HL-60 (cell line): ENCODE measurements around the gene MRPL1.

Experiments
- GABPA ChIP-seq: IDR thresholded peaks from 2 replicates; pipeline ENCODE4 v1.6.1; 2012; ENCODE audit warnings: low read depth
- POLR2AphosphoS5 ChIP-seq: IDR thresholded peaks from 2 replicates; pipeline ENCODE4 v1.6.1; 2012; ENCODE audit warnings: low read depth
- SPI1 ChIP-seq: IDR thresholded peaks from 2 replicates; pipeline ENCODE4 v1.6.1; 2012; ENCODE audit warnings: low read depth, mild to moderate bottlenecking, borderline replicate concordance
- TF ChIP-seq, protein P1 (sequence below): IDR thresholded peaks from one replicate; pipeline ENCODE4 v1.5.1; 2011; ENCODE audit warnings: low read length, control low read depth, inconsistent platforms; ENCODE audit not compliant: insufficient read depth
- TF ChIP-seq, protein P2 (sequence below): IDR thresholded peaks from 2 replicates; pipeline ENCODE4 v1.6.1; 2012; ENCODE audit warnings: low read depth; ENCODE audit not compliant: insufficient replicate concordance

DNA sequence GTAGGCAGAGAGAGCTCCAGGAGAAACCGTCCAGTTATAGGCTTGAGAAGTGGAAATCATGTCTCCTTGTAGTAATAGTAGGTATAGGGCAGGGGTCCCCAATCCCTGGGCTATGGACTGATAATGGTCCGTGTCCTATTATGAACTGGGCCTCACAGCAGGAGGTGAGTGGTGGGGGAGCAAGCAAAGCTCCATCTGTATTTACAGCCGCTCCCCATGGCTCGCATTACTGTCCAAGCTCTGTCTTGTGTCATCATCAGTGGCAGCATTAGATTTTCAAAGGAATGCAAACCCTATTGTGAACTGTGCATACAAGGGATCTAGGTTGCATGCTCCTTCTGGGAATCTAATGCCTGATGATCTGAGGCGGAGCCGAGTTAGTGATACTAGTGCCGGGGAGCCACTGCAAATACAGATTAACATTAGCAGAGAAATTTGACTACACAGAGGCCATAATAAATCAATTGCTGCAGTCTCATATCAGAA is 67.6 kb downstream of the MRPL1 start:
- TF ChIP-seq, protein P1, sequence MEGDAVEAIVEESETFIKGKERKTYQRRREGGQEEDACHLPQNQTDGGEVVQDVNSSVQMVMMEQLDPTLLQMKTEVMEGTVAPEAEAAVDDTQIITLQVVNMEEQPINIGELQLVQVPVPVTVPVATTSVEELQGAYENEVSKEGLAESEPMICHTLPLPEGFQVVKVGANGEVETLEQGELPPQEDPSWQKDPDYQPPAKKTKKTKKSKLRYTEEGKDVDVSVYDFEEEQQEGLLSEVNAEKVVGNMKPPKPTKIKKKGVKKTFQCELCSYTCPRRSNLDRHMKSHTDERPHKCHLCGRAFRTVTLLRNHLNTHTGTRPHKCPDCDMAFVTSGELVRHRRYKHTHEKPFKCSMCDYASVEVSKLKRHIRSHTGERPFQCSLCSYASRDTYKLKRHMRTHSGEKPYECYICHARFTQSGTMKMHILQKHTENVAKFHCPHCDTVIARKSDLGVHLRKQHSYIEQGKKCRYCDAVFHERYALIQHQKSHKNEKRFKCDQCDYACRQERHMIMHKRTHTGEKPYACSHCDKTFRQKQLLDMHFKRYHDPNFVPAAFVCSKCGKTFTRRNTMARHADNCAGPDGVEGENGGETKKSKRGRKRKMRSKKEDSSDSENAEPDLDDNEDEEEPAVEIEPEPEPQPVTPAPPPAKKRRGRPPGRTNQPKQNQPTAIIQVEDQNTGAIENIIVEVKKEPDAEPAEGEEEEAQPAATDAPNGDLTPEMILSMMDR = no peak
- TF ChIP-seq POLR2AphosphoS5 (no peak), GABPA (no peak), SPI1 (no peak)
- TF ChIP-seq, protein P2, sequence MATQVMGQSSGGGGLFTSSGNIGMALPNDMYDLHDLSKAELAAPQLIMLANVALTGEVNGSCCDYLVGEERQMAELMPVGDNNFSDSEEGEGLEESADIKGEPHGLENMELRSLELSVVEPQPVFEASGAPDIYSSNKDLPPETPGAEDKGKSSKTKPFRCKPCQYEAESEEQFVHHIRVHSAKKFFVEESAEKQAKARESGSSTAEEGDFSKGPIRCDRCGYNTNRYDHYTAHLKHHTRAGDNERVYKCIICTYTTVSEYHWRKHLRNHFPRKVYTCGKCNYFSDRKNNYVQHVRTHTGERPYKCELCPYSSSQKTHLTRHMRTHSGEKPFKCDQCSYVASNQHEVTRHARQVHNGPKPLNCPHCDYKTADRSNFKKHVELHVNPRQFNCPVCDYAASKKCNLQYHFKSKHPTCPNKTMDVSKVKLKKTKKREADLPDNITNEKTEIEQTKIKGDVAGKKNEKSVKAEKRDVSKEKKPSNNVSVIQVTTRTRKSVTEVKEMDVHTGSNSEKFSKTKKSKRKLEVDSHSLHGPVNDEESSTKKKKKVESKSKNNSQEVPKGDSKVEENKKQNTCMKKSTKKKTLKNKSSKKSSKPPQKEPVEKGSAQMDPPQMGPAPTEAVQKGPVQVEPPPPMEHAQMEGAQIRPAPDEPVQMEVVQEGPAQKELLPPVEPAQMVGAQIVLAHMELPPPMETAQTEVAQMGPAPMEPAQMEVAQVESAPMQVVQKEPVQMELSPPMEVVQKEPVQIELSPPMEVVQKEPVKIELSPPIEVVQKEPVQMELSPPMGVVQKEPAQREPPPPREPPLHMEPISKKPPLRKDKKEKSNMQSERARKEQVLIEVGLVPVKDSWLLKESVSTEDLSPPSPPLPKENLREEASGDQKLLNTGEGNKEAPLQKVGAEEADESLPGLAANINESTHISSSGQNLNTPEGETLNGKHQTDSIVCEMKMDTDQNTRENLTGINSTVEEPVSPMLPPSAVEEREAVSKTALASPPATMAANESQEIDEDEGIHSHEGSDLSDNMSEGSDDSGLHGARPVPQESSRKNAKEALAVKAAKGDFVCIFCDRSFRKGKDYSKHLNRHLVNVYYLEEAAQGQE = no peak
